Putamen (tissue), 1 donor: ENCODE results near the gene FAIM2.
"Not testable (repeated sequence)": the region's sequence is repeated elsewhere in the genome, so short reads cannot be mapped to it uniquely, and the experiment has no call there.

Source experiments
- DNase-seq: peaks from one replicate; pipeline ENCODE4 v3.0.0-alpha.2; 2016; ENCODE audit warnings: low spot score

Gene FAIM2

DNA sequence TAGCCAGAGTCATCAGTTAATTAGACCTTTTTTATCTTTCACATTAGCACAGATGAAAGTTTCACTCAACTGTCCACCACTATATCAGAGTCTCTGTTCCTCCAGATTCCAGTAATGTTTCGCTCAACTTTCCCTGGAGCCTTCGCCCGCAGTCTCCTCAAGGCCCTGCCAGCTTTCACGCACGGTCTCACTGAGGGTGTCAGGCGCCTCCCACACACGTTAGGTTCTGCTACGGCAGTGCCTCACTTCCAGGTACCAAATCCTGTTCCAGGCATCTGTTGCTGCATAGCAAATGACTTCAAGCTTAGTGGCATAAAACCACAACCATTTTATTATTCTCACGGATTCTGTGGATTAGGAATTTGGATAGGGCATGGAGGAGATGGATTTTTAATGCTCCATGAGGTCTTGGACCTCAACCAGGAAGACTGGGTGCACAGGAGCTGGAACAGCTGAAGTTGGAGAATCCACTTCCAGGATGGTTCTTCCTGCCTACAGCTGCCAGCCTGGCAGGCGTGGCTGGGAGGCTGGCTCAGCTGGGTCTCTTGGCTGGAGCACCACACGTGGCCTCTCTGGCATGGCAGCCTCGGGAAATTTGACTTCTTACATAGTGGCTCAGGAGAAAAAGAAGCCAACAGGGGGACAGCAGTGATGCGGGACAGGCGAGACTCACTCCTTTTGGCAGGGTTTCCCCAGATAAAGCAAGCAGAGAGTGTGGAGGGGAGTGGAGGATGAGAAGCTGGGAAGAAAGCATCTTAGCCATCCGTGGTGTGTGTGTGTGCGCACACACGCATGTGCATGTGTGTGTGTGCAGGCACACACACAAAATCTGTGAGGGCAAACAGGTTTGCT is 39.5 kb downstream of the FAIM2 start:
- no peak for DNase-seq

DNA sequence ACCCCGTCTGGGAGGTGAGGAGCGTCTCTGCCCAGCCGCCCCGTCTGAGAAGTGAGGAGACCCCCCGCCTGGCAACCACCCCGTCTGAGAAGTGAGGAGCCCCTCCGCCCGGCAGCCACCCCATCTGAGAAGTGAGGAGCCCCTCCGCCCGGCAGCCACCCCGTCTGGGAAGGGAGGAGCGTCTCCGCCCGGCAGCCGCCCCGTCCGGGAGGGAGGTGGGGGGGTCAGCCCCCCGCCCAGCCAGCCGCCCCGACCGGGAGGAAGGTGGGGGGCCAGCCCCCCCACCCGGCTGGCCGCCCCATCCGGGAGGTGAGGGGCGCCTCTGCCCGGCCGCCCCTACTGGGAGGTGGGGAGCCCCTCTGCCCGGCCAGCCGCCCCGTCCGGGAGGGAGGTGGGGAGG is 42.8 kb downstream of the FAIM2 start:
- DNase-seq, result not testable (repeated sequence)

DNA sequence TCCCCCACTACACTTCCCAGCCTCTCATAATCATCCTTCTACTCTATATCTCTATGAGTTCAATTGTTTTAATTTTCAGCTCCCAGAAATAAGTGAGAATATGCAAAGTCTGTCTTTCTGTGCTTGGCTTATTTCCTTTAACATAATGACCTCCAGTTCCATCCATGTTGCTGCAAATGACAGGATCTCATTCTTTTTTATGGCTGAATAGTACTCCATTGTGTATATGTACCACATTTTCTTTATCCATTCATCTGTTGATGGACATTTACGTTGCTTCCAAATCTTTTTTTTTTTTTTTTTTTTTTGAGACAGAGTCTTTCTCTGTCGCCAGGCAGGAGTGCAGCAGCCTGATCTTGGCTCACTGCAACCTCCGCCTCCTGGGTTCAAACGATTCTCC is 47.8 kb downstream of the FAIM2 start:
- not testable (repeated sequence) for DNase-seq

DNA sequence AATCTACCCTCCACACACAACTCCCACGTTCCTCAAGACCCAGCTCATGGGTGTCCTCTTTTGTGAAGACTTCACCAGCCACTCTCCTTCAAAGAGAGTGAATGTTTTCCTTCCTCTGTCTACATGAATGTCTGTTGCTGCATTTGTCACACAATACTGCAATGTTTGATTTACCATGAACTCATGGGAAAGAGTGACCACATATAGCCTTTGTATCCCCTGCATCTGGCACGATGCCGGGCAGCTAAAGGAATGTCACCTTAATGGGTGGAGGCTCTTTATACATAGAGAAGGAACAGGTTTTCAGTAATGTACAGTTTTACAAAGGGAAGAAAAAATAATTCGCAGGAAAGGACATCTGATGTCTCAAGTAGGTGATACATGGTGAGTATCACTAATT is 48.7 kb downstream of the FAIM2 start:
- no peak for DNase-seq

DNA sequence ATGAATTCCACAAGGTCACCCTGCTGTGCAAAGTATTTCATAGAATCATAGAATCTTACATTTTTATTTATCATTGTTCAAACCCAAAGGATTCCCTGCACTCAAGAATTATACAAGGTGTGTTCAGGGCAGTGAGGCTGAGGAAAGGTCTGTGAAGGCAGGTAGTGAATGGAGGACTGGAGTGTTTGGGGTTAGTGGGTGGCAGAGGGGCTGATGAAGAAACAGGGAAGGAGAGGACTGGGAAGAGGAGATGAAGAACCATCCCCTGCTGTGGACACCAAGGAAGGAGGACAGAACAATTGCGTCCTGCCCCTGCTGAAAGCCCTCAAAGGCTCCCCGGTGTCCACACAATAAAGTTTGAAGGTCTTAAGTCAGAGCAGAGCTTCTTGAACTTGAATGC is 50.0 kb downstream of the FAIM2 start:
- no peak for DNase-seq

DNA sequence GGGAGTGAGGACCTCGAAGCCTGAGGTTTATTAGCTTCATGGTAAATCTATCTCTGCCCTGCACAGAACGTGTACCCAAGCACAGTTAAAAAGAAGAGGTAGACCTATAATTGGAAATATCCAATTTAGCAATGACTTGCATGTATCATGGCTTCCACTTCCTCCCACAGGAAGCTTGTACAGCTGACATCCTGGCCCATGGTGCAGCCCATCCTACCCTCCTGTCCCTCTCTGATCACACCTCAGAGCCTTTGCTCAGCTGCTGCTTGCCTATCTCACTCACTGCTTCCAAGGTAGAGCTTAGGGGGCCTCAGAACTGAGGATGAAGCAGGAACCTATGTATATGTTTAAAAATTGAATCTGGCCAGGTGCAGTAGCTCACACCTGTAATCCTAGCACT is 56.5 kb downstream of the FAIM2 start:
- DNase-seq, result no peak

DNA sequence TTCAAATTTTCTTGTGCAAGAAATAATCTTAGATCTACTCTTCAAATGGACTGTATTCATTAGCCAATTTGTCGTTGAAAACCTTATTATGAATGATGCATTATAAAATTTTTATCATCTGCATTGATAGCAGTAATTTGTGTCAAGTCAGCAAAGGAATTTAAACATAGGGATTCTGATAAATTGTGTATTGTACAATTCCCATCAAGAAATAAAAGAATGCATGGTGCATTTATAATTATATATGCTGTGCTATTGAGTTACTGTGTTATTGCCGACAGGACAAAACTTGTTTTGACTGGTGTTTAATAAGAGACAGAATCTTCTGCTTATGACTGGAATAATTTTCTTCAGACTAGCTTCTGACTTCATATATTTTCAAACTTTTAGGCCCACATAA is 57.7 kb downstream of the FAIM2 start:
- no peak for DNase-seq

DNA sequence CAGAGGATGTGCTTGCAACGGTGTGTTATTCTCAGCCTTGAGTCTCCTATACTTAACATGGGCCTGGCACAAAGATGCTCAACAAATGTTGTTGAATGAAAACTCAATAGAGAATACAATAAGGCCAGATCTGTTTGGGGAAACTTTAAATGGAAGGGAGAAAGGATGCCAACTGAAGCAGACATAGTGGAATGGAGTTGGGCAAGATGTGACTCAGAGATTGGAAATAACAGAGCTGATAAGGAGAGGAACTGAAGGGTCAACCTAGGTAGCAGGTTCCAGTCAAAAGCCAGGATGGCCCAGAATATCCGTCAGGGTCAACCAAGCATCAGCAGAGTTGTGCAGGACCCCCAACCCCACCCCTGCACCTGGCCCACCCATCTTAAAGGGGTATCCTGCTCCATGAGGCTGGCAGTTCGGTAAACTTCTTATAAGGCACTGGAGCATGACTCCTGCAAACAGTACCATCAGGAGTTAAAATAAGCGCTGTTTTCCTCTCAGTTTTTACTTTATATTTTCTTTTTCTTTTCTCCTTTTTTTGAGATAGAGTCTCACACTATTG is 59.7 kb downstream of the FAIM2 start:
- no peak for DNase-seq

DNA sequence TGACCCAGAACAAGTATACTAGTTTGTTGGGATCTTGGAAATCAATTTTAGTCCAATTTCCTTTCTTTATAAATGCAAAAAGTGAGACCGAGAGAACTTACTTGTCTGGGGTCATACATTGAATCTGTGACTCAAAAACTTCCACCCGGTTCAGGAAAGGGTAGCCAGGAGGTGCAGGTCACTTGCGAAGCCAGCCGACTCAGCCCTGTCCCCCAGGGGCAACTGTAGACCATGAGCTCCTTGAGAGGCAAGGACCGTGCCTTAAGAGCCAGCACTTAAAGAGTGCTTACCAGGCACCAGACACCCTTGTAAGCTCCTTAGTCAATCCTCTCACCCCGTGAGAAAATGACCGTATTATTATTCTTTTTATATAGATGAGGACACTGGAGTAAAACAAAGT is 60.3 kb downstream of the FAIM2 start:
- no peak for DNase-seq

DNA sequence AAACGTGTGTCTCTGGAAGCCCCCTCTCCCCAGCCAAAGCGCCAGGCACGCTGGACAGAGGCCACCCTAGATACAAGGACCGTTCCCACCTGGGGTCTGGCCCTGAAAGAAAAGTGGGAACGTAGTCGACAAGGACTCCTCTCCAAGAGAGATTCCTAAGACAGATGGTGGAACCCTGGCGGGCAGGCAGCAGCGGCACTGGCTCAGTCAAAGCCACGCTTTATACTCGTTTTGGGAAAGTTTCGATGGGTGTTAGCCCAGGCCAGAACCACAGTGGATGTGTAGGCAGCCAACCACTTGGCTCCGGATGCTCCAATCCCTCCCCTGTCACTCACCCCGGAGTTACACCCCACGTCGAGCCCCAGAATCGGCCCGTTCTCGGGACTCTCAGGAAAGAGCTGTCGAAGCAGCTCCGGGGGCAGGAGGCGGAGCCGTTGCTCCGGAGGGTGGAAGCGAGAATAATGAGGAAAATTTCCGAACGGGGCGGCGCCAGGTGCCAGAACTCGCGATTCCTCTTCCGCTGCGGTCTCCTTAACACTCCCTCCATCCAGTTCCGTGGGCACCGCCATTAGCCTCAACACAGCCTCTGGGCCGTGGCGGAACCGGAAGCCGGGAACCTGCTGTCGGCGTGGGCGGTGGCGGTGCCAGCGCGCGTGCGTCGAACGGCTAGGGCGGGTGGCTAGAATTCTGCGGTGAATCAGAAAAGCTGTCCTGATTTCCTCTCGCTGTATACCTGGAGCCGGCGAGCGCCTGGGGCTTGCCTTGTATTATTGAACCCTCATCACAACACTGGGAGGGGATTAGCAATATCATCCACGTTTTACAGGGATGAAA is 61.0 kb downstream of the FAIM2 start, which contains the start of gene BCDIN3D:
Gene BCDIN3D (minus strand): TSS at position 588 of the 834 bp plus-strand sequence. CDS start 19 bp downstream, at position 569.
- peak; percentile 92 for DNase-seq

DNA sequence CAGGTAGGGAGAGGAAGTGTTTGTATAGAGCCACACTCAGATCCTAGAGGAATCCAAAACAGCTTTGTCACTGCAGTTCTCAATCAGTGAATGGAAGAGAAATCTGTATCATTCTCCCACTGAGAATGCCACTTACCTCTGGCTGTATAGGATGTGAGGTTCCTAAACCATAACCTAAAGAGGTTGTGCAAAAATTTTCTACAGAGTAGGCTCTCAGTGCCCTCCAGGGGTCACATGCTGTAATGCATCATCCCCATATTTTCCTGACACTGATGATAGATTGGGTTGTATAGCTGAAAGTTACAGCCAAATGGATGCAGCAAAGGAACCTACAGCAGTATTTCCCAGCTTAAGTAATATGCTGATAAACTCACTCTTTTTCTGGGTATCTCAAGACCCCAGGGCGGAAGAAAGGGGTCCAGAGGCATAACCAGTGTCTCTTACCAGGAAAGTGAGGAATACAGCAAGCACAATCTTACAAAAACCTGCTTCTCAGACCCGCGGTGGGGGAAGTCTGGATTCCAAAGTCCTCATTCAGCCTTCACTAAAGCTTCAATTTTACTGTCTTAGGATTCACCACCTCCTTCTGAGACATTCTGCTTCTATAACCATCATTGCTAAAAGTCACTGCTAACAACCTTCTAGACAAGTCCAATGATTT is 64.6 kb downstream of the FAIM2 start:
- no peak for DNase-seq

DNA sequence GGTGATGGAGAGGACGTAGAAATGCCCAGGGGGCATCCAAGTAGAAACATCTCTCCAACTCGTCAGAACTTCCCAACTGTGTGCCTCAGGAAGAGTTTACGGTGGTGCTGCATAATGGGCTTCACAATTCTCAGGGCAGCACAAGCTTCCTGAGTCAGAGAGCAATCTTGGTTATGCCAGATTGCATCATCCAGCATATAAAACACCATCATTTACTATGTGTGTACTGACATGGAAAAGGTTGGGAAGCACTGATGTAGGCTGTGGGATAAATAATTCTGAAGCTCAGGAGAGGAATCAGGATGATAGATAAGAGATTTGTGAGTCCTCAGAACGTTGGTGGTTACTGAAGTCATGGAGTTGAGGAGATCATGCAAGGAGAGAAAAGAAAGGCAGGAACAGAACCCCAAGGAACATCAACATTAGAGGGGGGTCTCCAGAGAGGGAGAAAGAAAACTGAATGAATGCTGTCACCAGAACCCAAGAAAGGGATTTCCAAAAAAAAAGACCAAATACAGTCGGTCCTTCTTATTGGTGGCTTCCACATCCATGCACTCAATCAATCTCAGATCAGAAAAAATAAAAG is 70.8 kb downstream of the FAIM2 start:
- no peak for DNase-seq

DNA sequence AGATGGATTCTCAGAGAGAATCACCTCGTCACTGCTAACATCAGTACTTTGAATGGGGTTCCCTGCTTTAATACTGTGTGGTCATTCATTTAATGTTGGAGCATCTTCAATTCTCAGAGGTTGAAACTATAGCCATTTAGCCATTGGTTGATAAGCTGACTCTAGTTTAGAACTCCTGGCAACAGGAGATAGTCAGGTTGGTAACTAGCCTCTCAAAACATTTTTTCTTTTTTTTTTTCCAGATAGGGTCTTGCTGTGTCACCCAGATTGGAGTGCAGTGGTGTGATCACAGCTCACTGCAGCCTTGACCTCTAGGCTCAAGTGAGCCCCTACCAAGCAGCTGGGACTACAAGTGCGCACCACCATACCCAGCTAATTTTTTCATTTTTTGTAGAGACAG is 72.0 kb downstream of the FAIM2 start:
- no peak for DNase-seq

DNA sequence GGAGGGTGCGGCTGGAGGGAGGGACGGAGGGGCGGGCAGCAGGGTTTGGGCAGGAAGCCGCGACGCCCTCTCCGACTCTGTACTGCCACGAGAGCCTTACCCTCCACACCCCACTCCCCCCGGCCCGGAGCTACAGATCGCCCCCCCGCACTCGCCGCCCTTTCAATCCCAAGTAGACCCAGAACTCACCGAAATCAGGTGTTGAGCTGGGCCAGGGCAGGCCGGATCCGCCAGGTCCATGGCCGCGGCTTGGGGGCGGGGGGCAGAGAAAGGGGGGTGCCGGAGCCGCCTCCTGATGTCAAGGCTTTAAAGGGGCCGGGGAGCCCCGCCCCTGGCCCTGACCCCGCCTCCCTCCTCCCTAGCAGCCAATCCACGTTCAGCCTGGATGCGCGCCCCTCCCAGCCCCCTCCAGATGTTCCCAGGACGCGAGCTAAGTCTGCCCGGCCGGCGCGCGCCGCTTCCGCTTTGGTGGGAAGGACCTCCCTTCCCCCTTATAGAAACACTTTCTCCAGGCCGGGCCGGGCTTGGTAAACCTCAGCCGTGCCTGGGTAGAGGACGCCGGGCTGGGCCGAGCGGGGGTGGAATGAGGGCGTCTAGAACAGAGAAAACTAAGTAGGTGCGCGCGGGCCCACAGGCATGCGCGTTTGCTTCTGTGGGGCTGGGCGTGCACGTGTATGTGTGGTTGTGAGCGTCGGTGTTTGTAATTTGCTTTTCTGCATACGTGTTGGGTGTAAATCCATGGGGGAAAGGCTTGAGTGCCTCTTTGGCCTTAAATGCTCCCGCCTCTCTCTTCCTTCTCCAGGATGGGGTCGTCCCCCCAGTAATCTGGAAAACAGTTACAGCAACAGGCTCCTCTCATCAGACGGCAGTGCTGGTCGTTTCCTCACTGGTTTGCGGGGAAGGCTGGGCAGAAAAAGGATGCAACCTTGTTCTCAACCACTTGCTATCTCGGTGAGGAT is 75.3 kb downstream of the FAIM2 start, which contains the start of gene NCKAP5L:
Gene NCKAP5L (minus strand): TSS at position 281 of the 959 bp plus-strand sequence. CDS start 24,369 bp downstream, outside the sequence.
- DNase-seq, result peak; percentile 95

DNA sequence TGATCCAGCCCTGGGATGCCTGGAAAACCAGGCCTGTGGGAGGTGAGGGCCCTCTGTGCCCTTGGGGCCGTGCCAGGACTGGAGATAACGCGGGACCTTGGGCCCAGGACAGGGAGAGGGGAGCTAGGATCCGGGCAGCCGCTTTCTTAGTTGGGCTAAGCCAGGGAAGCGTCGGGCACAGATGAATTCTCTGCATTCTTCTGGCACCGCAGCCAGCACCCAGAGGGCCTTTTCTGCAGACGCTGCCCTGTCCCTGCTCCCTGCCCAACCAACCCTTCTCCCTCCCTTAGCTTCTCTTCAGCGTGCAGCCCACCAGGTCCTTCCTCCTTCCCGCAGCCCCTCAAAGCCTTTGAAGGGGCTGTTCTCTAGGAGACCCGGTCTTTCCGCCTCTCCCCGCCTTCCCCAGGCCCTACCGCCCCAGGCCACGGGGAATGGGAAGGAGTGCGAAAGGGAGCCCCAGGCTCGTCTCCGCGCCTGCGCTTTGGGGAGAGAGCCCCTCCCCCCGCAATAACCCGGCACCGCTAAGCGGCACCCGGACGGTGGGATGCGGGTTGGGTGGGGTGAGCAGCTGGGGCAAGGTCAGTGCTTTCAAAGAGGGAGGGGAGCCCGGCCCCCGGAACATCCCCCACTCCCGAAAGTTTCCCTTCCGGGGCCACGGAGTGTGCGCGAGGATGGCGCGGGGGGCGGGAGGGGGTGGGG is 76.2 kb downstream of the FAIM2 start:
- DNase-seq, result peak; percentile 74

DNA sequence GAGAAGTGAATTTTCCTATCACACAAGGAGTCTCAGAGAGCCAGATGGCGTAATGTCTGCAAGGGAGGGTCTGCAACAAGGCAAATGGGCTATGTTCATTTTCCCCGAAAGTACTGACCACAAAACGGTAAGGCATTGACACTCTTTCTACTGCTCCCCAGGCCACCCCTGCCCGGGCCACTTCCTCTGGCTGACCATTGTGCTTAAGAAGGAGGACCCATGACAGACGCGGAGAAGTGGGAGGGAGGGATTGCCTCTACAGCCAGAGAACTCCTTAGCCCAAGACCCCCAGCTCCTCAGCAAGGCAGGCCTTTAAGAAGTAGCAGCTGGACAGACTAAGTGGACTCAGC is 76.7 kb downstream of the FAIM2 start:
- DNase-seq, result no peak

DNA sequence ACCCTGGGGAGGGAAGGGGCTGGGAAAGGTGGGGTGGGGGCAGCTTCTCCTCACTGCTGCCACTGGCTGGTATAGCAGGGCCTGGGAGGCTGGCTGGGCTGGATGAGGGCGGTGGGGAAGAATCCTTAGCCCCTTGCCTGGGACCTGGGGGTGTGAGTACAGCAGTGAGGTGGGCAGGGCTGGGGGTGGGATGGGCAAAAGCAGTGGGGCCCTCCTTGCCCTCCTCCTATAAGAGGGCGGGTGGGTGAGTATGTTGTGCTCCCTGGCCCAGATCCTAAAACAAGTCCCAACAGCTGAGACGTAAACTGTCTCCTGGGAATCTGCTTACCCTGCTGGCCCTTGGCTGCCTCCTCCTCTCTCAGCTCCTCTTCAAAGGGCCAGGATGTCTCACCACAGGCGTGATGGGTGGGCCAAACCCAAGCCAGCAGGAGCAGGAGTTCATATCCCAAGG is 77.7 kb downstream of the FAIM2 start:
- DNase-seq, result no peak

DNA sequence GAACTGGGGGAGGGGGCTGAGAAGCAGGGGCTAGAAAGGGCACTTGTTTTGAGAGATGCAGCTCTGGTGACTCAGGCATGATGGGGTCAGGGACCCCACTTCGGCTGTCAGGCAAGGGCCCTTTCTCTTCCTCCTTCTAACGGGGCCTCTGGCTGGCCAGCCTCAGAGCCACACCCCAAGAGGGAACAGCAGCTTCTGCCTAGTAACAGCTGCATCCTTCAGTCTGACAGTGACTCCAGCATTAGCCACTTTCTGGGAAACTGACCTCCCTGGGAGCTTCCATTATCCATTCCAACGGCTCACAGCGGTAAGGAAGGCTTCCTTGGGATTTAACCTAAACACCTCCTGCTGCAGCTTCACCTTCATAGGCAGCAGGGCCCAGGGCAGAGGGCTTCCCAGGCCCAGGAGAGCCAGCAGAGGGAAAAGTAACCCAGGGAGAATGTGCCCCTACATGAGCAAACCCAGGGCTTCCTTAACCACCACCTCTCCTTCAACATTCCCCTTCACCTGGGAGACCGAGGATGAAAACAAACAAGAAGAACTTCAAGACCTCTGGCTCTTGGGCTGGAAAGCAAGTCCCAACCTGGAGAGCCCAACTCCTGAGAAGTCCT is 78.2 kb downstream of the FAIM2 start:
- no peak for DNase-seq

DNA sequence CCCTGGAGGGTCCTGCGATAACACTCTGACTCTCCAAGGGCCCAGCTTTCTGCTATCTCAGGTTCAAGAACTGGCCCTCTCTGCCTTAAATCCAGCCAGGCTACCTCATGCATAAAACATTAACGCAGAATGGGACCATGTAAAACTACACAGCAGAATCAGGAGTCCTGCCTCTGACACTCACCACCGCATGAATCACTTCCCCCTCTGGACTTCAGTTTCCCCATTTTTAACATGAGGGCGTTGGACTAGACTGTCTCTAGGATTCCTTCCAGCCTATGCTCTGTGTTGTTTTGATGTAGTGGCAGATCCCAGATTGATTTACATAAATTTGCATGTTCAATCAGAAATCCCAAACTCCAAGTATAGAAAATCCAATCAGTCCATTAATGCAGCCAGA is 78.8 kb downstream of the FAIM2 start:
- no peak for DNase-seq
